Peyer's patch (tissue), 4 donors: ENCODE measurements around the gene GABRG3. TPM values are rescaled to one million over a fixed set of nuclear protein-coding genes. Genes with fewer than 3 reads are reported as not detected.

Source experiments
- DNase-seq, 3 donors: peaks; one replicate each; pipeline ENCODE4 v3.0.0-alpha.2; 2017 to 2019
- H3K27ac ChIP-seq, 4 donors: fragments of 200-600 bp; sonication (generic); one replicate each; pipeline ENCODE4 v1.5.1; 2016 to 2019
- H3K27me3 ChIP-seq, 2 donors: fragments of 200-600 bp; sonication (generic); one replicate each; pipeline ENCODE4 v1.5.1; 2019
- H3K36me3 ChIP-seq, 3 donors: fragments of 200-600 bp; sonication (generic); one replicate each; pipeline ENCODE4 v1.5.1; 2016 to 2019
- H3K4me1 ChIP-seq, 4 donors: fragments of 200-600 bp; sonication (generic); one replicate each; pipeline ENCODE4 v1.5.1; 2016 to 2019
- H3K4me3 ChIP-seq, 4 donors: fragments of 200-600 bp; sonication (generic); 1 replicate in 3 of 4; 2 replicates in 1 of 4; pipeline ENCODE4 v1.5.1; 2016 to 2019; ENCODE audit warnings: mild to moderate bottlenecking in 1 of 4
- H3K9me3 ChIP-seq, 4 donors: fragments of 200-600 bp; sonication (generic); one replicate each; pipeline ENCODE4 v1.5.1; 2016 to 2019; ENCODE audit warnings: mild to moderate bottlenecking in 1 of 4
- CTCF ChIP-seq, 6 experiments: fragments of 450-650 bp in 4 of 6; fragments of 200-600 bp in 2 of 6; sonication (generic) in 1 of 6; IDR thresholded peaks; one replicate each; pipeline ENCODE4 v1.5.1; 2017 to 2019; ENCODE audit warnings: antibody characterized with exemption in 6 of 6, mild to moderate bottlenecking in 3 of 6, moderate library complexity in 1 of 6
- POLR2A ChIP-seq, 2 donors: fragments of 450-650 bp; IDR thresholded peaks; one replicate each; pipeline ENCODE4 v1.5.1; 2017; ENCODE audit warnings: antibody characterized with exemption in 2 of 2, mild to moderate bottlenecking in 2 of 2, moderate library complexity in 2 of 2
- total RNA-seq, 4 donors: library from RNA; depleted of rRNA; stranded (reverse); fragments of >200 nt; gene quantifications; one replicate each; pipeline ENCODE4 v1.1.0, GENCODE V29; 2016

The GABRG3 gene
- total RNA-seq, 4 donors from 2014 or later, result not detected

GRCh38 chr15:27218426-27218825 is 247.4 kb downstream of the GABRG3 start:
- Histone ChIP-seq H3K4me1 (no peaks in the 10 kb centered on the region), H3K27me3 (no peaks in the 10 kb centered on the region), H3K36me3 (no peaks in the 10 kb centered on the region), H3K27ac (no peak overlapping the region), H3K4me3 (no peak overlapping the region), H3K9me3 (no peaks in the 10 kb centered on the region)
- TF ChIP-seq CTCF (IDR thresholded peaks at IDR 0.05), result no peak
- no peak for TF ChIP-seq POLR2A (IDR thresholded peaks at IDR 0.05)
- DNase-seq, result no peak

- no peak for DNase-seq
- Histone ChIP-seq H3K27me3 (no peaks in the 10 kb centered on the region), H3K4me1 (no peaks in the 10 kb centered on the region), H3K4me3 (no peak overlapping the region), H3K27ac (no peak overlapping the region), H3K9me3 (no peaks in the 10 kb centered on the region), H3K36me3 (no peaks in the 10 kb centered on the region)
- TF ChIP-seq POLR2A (IDR thresholded peaks at IDR 0.05) (no peak), CTCF (IDR thresholded peaks at IDR 0.05) (no peak)
These were observed 248.7 kb downstream of the GABRG3 start for GRCh38 chr15:27219636-27220035.

GRCh38 chr15:27220199-27220598 is 249.2 kb downstream of the GABRG3 start:
- H3K4me1 ChIP-seq, result no peaks in the 10 kb centered on the region
- DNase-seq, result no peak

GRCh38 chr15:27222479-27222878 is 251.5 kb downstream of the GABRG3 start:
- Histone ChIP-seq H3K9me3 (peaks cover 0 to 5% (median 0%) of the 10 kb centered on the region in 4 donors), H3K27ac (no peak overlapping the region), H3K36me3 (no peaks in the 10 kb centered on the region), H3K27me3 (no peaks in the 10 kb centered on the region), H3K4me1 (no peaks in the 10 kb centered on the region), H3K4me3 (no peak overlapping the region)
- TF ChIP-seq CTCF (IDR thresholded peaks at IDR 0.05) (no peak), POLR2A (IDR thresholded peaks at IDR 0.05) (no peak)
- no peak for DNase-seq

More at GRCh38 chr15:27220199-27220598, 249.2 kb downstream of the GABRG3 start:
- Histone ChIP-seq H3K27me3 (no peaks in the 10 kb centered on the region), H3K4me3 (no peak overlapping the region), H3K36me3 (no peaks in the 10 kb centered on the region), H3K9me3 (no peaks in the 10 kb centered on the region), H3K27ac (no peak overlapping the region)
- TF ChIP-seq CTCF (IDR thresholded peaks at IDR 0.05), result no peak
- no peak for TF ChIP-seq POLR2A (IDR thresholded peaks at IDR 0.05)

- Histone ChIP-seq H3K27me3 (no peaks in the 10 kb centered on the region), H3K9me3 (peaks cover 0 to 5% (median 0%) of the 10 kb centered on the region in 4 donors), H3K27ac (no peak overlapping the region), H3K36me3 (no peaks in the 10 kb centered on the region), H3K4me3 (no peak overlapping the region), H3K4me1 (no peaks in the 10 kb centered on the region)
- TF ChIP-seq POLR2A (IDR thresholded peaks at IDR 0.05) (no peak), CTCF (IDR thresholded peaks at IDR 0.05) (no peak)
- DNase-seq, result no peak
These were observed 252.2 kb downstream of the GABRG3 start for GRCh38 chr15:27223179-27223578.

- Histone ChIP-seq H3K27ac (no peak overlapping the region), H3K4me3 (no peak overlapping the region), H3K27me3 (no peaks in the 10 kb centered on the region), H3K36me3 (no peaks in the 10 kb centered on the region), H3K9me3 (no peaks in the 10 kb centered on the region), H3K4me1 (no peaks in the 10 kb centered on the region)
- no peak for DNase-seq
- no peak for TF ChIP-seq POLR2A (IDR thresholded peaks at IDR 0.05)
- TF ChIP-seq CTCF (IDR thresholded peaks at IDR 0.05), result no peak
These were observed 260.8 kb downstream of the GABRG3 start for GRCh38 chr15:27231811-27232210.
